ENCODE measurements around the gene UBR1.

UBR1 gene

GRCh38 chr15:43118286-43118685 lies 12.4 kb upstream of the UBR1 start:
- no peak for DNase-seq

GRCh38 chr15:43111354-43111753 lies 5.5 kb upstream of the UBR1 start:
- in situ Hi-C loops (cut with MboI; ENCODE audit: low pct_unique_long_range_greater_than_20kb, low sequenced_read_pairs) = no loop called here

More at GRCh38 chr15:43118286-43118685, 12.4 kb upstream of the UBR1 start:
- in situ Hi-C loops (cut with MboI; ENCODE audit: low pct_unique_long_range_greater_than_20kb, low sequenced_read_pairs) = no loop called here

GRCh38 chr15:43107751-43108150 lies 1.9 kb upstream of the UBR1 start:
- in situ Hi-C loops (cut with MboI; ENCODE audit: low pct_unique_long_range_greater_than_20kb, low sequenced_read_pairs) = no loop called here
- DNase-seq = no peak

More at GRCh38 chr15:43111354-43111753, 5.5 kb upstream of the UBR1 start:
- DNase-seq = no peak

GRCh38 chr15:43106486-43106829 lies 620 bp upstream of the UBR1 start:
- in situ Hi-C loops (cut with MboI; ENCODE audit: low pct_unique_long_range_greater_than_20kb, low sequenced_read_pairs) = no loop called here
- DNase-seq = peak; percentile 10

GRCh38 chr15:43105077-43105736 lies 631 bp downstream of the UBR1 start:
- DNase-seq = no peak
- in situ Hi-C loops (cut with MboI; ENCODE audit: low pct_unique_long_range_greater_than_20kb, low sequenced_read_pairs) = no loop called here

- DNase-seq = no peak
- in situ Hi-C loops (cut with MboI; ENCODE audit: low pct_unique_long_range_greater_than_20kb, low sequenced_read_pairs) = no loop called here
Measured at GRCh38 chr15:43104426-43104825, 1.4 kb downstream of the UBR1 start.

GRCh38 chr15:43103907-43104306 lies 1.9 kb downstream of the UBR1 start:
- DNase-seq = no peak
- in situ Hi-C loops (cut with MboI; ENCODE audit: low pct_unique_long_range_greater_than_20kb, low sequenced_read_pairs) = no loop called here

- DNase-seq = no peak
- in situ Hi-C loops (cut with MboI; ENCODE audit: low pct_unique_long_range_greater_than_20kb, low sequenced_read_pairs) = no loop called here
Measured at GRCh38 chr15:43102187-43102586, 3.7 kb downstream of the UBR1 start.

- in situ Hi-C loops (cut with MboI; ENCODE audit: low pct_unique_long_range_greater_than_20kb, low sequenced_read_pairs) = no loop called here
- no peak for DNase-seq
Measured at GRCh38 chr15:43100971-43101370, 4.9 kb downstream of the UBR1 start.

- in situ Hi-C loops (cut with MboI; ENCODE audit: low pct_unique_long_range_greater_than_20kb, low sequenced_read_pairs) = no loop called here
- no peak for DNase-seq
Measured at GRCh38 chr15:43099105-43099845, 6.6 kb downstream of the UBR1 start.

GRCh38 chr15:43096411-43096810 lies 9.4 kb downstream of the UBR1 start:
- in situ Hi-C loops (cut with MboI; ENCODE audit: low pct_unique_long_range_greater_than_20kb, low sequenced_read_pairs) = no loop called here
- no peak for DNase-seq

- no peak for DNase-seq
- in situ Hi-C loops (cut with MboI; ENCODE audit: low pct_unique_long_range_greater_than_20kb, low sequenced_read_pairs) = no loop called here
Measured at GRCh38 chr15:43095708-43096347, 10.0 kb downstream of the UBR1 start.

GRCh38 chr15:43095243-43095642 lies 10.6 kb downstream of the UBR1 start:
- in situ Hi-C loops (cut with MboI; ENCODE audit: low pct_unique_long_range_greater_than_20kb, low sequenced_read_pairs) = no loop called here

GRCh38 chr15:43094416-43095030 lies 11.3 kb downstream of the UBR1 start:
- in situ Hi-C loops (cut with MboI; ENCODE audit: low pct_unique_long_range_greater_than_20kb, low sequenced_read_pairs) = no loop called here
- no peak for DNase-seq

More at GRCh38 chr15:43095243-43095642, 10.6 kb downstream of the UBR1 start:
- DNase-seq = no peak

GRCh38 chr15:43093026-43093425 lies 12.8 kb downstream of the UBR1 start:
- in situ Hi-C loops (cut with MboI; ENCODE audit: low pct_unique_long_range_greater_than_20kb, low sequenced_read_pairs) = no loop called here
- peak; percentile 58 for DNase-seq

GRCh38 chr15:43091859-43092258 lies 14.0 kb downstream of the UBR1 start:
- no peak for DNase-seq
- in situ Hi-C loops (cut with MboI; ENCODE audit: low pct_unique_long_range_greater_than_20kb, low sequenced_read_pairs) = no loop called here

GRCh38 chr15:43086551-43086950 lies 19.3 kb downstream of the UBR1 start:
- no peak for DNase-seq
- in situ Hi-C loops (cut with MboI; ENCODE audit: low pct_unique_long_range_greater_than_20kb, low sequenced_read_pairs) = no loop called here

GRCh38 chr15:43085921-43086320 lies 19.9 kb downstream of the UBR1 start:
- in situ Hi-C loops (cut with MboI; ENCODE audit: low pct_unique_long_range_greater_than_20kb, low sequenced_read_pairs) = no loop called here
- no peak for DNase-seq

GRCh38 chr15:43082509-43082908 lies 23.3 kb downstream of the UBR1 start:
- in situ Hi-C loops (cut with MboI; ENCODE audit: low pct_unique_long_range_greater_than_20kb, low sequenced_read_pairs) = no loop called here
- DNase-seq = no peak

- in situ Hi-C loops (cut with MboI; ENCODE audit: low pct_unique_long_range_greater_than_20kb, low sequenced_read_pairs) = no loop called here
- DNase-seq = no peak
Measured at GRCh38 chr15:43081283-43081682, 24.6 kb downstream of the UBR1 start.

Data from KBM-7 (cell line).